GM19463 (cell line): Measurements from ENCODE around the gene BLID.

Experiments
- ATAC-seq: cut with Tn5 transposase; IDR thresholded peaks from one replicate; pipeline ENCODE4 v1.9.1; 2021; ENCODE audit warnings: mild to moderate bottlenecking, moderate library complexity; ENCODE audit not compliant: unreplicated experiment

The BLID gene

GRCh38 chr11:122140500-122140899 lies 24.5 kb upstream of the BLID start:
- ATAC-seq: no peak

DNA sequence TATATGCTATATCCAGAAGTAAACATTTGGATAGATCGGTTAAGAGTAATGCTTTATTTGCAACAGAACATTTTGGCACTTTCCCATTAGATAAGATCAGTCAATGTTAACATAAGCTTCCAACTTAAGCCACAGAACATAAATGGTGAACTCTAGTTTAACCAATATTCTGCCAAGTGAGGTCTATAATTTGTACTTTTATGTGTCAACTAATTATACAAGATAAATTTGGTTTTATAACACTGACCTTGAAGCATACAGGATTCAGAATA lies 23.5 kb upstream of the BLID start:
- no peak for ATAC-seq

DNA sequence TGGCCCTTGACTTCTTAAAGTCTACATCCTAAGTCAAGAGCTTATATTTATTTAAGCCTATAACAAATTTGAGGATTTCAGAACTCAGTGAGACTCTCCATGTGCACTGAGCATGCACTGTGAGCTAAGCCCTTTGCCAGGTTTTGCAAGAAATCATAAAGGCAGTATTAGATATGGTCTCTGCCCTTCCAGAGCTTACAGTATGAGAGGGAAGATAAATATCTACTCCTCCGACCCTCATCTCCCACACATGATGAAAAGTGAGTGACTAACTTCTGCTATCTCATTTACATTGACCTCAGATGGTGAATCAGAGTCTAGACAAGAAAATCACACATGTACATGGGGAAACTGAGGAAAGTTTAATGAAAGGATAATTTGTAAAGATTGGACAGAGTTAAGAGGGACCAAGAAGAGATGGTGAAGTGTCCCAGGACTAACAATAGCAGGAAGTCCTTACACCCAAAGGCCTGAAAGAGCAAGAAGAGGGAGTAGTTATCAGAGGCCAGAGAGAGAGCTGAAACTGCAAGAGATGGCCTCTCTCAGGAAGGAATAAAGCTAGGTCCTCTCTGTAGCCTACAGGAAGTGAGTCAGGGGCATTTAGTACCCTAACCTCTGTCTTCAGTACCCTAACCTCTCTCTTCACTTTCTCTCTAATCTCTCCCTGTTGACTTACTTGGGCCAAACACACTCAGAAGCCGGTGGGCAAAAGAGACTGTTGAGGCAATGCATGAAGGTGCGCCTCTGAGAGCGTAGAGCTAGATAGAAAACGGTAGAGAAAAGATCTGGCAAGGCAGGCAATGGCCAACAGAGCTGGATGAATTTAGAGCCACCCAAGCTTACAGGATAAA lies 23.0 kb upstream of the BLID start:
- no peak for ATAC-seq

GRCh38 chr11:122137078-122137793 lies 21.2 kb upstream of the BLID start:
- no peak for ATAC-seq

GRCh38 chr11:122131126-122131525 lies 15.1 kb upstream of the BLID start:
- no peak for ATAC-seq

DNA sequence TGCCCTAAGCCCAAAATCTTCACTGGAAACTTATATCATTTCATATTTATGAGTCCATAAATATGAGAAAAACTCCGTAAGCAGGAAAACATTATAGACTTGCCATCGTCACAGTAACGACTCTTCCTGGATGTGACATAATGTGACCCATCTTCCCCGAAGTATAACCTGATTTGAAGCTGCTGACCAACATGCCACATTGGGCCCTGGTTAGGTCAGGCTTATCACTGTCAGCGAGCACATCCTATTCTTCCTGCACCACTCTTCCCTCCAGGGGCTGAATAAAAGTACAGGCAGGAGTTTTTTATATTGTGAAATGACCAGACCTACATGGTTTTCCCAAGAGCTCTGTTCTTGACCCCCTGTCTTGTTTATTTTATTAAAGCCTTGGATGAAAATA lies 12.1 kb upstream of the BLID start:
- ATAC-seq: no peak

DNA sequence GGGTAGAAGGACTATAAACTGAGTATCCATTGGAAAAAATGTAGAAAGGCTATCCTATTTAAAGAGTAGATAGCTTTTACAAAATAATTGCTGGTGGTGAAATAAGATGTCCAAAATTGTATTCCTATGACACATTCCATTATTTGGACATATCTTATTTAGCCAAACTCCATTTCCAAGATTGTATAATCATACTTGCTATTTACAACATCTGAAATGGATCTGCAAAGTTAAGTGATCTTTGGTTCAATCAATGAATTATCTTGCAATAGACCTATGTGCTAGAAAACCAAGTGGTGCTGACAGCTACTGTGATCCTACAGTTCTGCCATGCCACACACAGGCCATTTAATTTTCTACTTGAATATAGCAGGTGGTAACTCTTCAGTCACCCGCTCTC lies 11.0 kb upstream of the BLID start:
- no peak for ATAC-seq

GRCh38 chr11:122126024-122126688 lies 10.1 kb upstream of the BLID start:
- ATAC-seq: no peak

GRCh38 chr11:122123263-122123929 lies 7.4 kb upstream of the BLID start:
- ATAC-seq: no peak

DNA sequence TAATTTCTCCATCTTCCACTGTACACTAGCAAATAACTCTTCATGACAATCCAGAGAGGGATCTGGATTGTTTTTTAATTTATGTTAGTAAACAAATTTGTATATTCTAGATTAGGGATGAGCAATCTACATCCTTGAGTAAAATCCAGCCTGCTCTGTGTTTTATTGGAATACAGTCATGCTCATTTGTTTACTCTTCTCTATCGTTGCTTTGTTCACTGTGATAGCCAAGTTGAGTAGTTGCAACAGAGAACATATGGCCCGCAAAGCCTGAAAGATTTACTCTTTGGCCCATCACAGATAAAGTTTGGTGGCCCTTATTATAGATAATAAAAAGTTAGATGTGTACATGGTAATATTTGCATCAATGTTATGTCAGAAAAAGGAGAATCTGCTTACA lies 6.2 kb upstream of the BLID start:
- no peak for ATAC-seq

- no peak for ATAC-seq
These were observed 4.1 kb upstream of the BLID start for GRCh38 chr11:122120096-122120495.

DNA sequence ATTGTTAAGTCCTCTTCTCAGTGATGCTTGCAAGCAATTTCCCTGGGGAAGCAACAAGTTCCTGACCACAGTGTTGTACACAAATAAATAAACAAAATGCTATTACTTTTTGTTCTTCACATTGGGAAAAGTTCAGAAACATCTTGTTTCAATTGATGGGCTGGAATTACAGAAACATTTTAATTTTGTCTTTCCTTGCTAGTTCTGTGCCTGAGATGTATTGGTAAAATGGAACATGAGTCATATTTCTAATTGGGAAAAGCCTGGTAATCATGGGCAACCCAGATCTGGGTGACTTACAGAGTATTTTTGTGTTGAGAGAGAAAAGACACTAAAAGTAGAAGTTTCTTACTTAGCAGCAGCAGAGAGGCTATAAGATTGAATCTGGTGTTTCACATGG lies 576 bp upstream of the BLID start:
- ATAC-seq: no peak

GRCh38 chr11:122114976-122115375 lies 1.0 kb downstream of the BLID start:
- no peak for ATAC-seq

- ATAC-seq: no peak
These were observed 1.9 kb downstream of the BLID start for GRCh38 chr11:122113836-122114825.

- no peak for ATAC-seq
These were observed 3.3 kb downstream of the BLID start for GRCh38 chr11:122112470-122113365.

GRCh38 chr11:122109932-122110331 lies 6.1 kb downstream of the BLID start:
- no peak for ATAC-seq

DNA sequence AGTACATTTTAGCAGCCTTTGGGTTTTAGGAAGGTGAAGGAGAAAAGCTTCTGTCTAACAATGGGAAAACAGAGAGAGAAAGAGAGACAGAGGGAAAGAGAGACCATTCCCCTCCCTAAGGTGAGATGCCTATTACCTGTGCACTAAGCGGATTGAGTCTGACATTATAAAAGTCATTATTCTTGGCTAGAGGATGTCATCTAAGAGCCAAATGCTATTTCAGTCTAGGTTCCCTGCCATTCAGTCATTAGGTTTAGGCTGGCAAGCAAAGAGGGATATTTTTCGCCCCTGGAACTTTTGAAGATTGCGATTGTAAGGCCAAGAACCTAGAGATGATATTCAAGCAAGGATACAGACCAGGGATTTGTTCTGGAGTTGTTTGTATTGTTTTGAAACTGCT lies 7.2 kb downstream of the BLID start:
- no peak for ATAC-seq

- ATAC-seq: no peak
These were observed 7.7 kb downstream of the BLID start for GRCh38 chr11:122108192-122108799.

- no peak for ATAC-seq
These were observed 8.4 kb downstream of the BLID start for GRCh38 chr11:122107566-122107965.
